Heart right ventricle (tissue), 16 donors: ENCODE results near the gene PSPC1. TPM values are rescaled to one million over a fixed set of nuclear protein-coding genes. Genes with fewer than 3 reads are reported as not detected.
A peak's percentile ranks its signal among the peaks of the same experiment; 100 is the strongest.

Source experiments
- ATAC-seq, 8 donors: fragments of 200-7000 bp; cut with Tn5 transposase; one replicate each; pipeline ENCODE4 v1.9.1; 2020; ENCODE audit warnings: mild to moderate bottlenecking in 8 of 8, moderate library complexity in 8 of 8, moderate number of reproducible peaks in 1 of 8
- DNase-seq, 2 donors: peaks; one replicate each; pipeline ENCODE4 v3.0.0-alpha.2; 2020
- H3K27ac ChIP-seq, 10 donors: fragments of 200-600 bp; sonication (generic) in 2 of 10; one replicate each; pipeline versions ENCODE4 v1.5.0 to v1.8.0; 2020 to 2022; ENCODE audit warnings: mild to moderate bottlenecking in 3 of 10
- H3K27me3 ChIP-seq, 7 donors: fragments of 200-600 bp; one replicate each; pipeline ENCODE4 v1.8.0; 2021 to 2022; ENCODE audit warnings: mild to moderate bottlenecking in 2 of 7
- H3K36me3 ChIP-seq, 9 donors: fragments of 200-600 bp; sonication (generic) in 1 of 9; one replicate each; pipeline versions ENCODE4 v1.5.0 to v1.8.0; 2020 to 2022; ENCODE audit warnings: mild to moderate bottlenecking in 2 of 9
- H3K4me1 ChIP-seq, 9 donors: fragments of 200-600 bp; sonication (generic) in 1 of 9; one replicate each; pipeline versions ENCODE4 v1.5.0 to v1.8.0; 2020 to 2022; ENCODE audit warnings: mild to moderate bottlenecking in 4 of 9
- H3K4me3 ChIP-seq, 10 donors: fragments of 200-600 bp; sonication (generic) in 2 of 10; one replicate each; pipeline versions ENCODE4 v1.5.0 to v1.8.0; 2020 to 2022; ENCODE audit warnings: mild to moderate bottlenecking in 7 of 10, moderate library complexity in 2 of 10
- H3K9me3 ChIP-seq, 11 donors: fragments of 200-600 bp in 10 of 11; sonication (generic) in 2 of 11; one replicate each; pipeline versions ENCODE4 v1.5.0 to v1.8.0; 2013 to 2022; ENCODE audit warnings: mild to moderate bottlenecking in 2 of 11, control low read depth in 1 of 11, moderate library complexity in 1 of 11
- WGBS, 2 donors: extraction: QIAGEN DNeasy Blood & Tissue Kit; methylation state at CpG; one replicate each; pipeline ENCODE4 v1.1.7; 2013; ENCODE audit warnings: inconsistent platforms in 1 of 2; 5-methylcytosine and 5-hydroxymethylcytosine counted together
- intact Hi-C, 10 donors: fragments of 100-400 bp; cut with DNase I; formaldehyde crosslinking; loops; one replicate each; pipeline versions ENCODE4 v1.11.1 to v1.14.2; 2022
- polyA plus RNA-seq, 2 donors: library from polyadenylated mRNA; stranded (reverse); fragments of 200-250 nt; gene quantifications; one replicate each; pipeline ENCODE4 v1.2.3, GENCODE V29; 2013
- total RNA-seq, 10 donors: library from RNA; stranded (reverse); fragmentation: NEBNext Ultra II Directional in 3 of 10; extraction: Animal tissue kit (Norgen Biotek cat#: 25700) in 3 of 10; gene quantifications; one replicate each; pipeline versions ENCODE4 v1.2.1 to v1.2.4, GENCODE V29; 2021 to 2023
- TF ChIP-seq, protein P1 (sequence below), 9 donors: fragments of 200-600 bp; sonication (generic) in 2 of 9; IDR thresholded peaks; one replicate each; pipeline versions ENCODE4 v1.5.0 to v1.8.0; 2021 to 2022; ENCODE audit warnings: antibody characterized with exemption in 9 of 9, mild to moderate bottlenecking in 5 of 9, moderate library complexity in 1 of 9
- donor health status: Arrhythmogenic right ventricular cardiomyopathy.
- donor health status: ischemic (EF 13 %, LVEDD 7.1; RV severe dilation, severe dysfunction).
- donor health status: healthy with polysubstance abuse.
- donor health status: DM: no; HTN: yes; CAD: no.
- donor health status: DM: no; HTN: no; CAD: no.
- donor health status: ischemic (EF 25% LVEDD 6.9; RV normal size, moderate dysfunction).
- donor health status: ischemic (EF 25% LVEDD 5.7; RV mildly dilated, moderate dysfunction).
- donor health status: healthy.
- donor health status: DM: yes; HTN: yes; CAD: no.
- donor health status: Ischemic cardiomyopathy.
- donor health status: ischemic (EF 35%, LVEDD 5.7; RV mildly dilated, moderate dysfunction).
- donor health status: nonischemic (EF 11% LVEDD 7.7; RV severe dilation, severe dysfunction).
- donor health status: DM: yes; HTN: yes; CAD: no.
- donor health status: PGD.
- donor health status: ischemic (EF 29% LVEDD 5.4; RV normal size, mild dysfunction).
- donor health status: nonischemic (EF 23%, LVEDD 6.1; RV moderate dilation, normal function).

The PSPC1 gene
- total and polyA plus RNA-seq, 12 donors, result 20.7 to 34.0 (median 25.6) TPM

- WGBS, 2 donors, result 88 to 94% methylated on average over 4 of the region's 4 CpGs
- H3K4me3 ChIP-seq, result no peak overlapping the region
- peaks cover 0 to 11% (median 0%) of the 10 kb centered on the region in 9 donors for H3K36me3 ChIP-seq
- no peak overlapping the region for H3K27ac ChIP-seq
- H3K4me1 ChIP-seq, result no peaks in the 10 kb centered on the region
- intact Hi-C loops, result no loop called here
- ATAC-seq (no peak), DNase-seq (no peak)
- H3K27me3 ChIP-seq, result no peaks in the 10 kb centered on the region
- TF ChIP-seq, protein P1, sequence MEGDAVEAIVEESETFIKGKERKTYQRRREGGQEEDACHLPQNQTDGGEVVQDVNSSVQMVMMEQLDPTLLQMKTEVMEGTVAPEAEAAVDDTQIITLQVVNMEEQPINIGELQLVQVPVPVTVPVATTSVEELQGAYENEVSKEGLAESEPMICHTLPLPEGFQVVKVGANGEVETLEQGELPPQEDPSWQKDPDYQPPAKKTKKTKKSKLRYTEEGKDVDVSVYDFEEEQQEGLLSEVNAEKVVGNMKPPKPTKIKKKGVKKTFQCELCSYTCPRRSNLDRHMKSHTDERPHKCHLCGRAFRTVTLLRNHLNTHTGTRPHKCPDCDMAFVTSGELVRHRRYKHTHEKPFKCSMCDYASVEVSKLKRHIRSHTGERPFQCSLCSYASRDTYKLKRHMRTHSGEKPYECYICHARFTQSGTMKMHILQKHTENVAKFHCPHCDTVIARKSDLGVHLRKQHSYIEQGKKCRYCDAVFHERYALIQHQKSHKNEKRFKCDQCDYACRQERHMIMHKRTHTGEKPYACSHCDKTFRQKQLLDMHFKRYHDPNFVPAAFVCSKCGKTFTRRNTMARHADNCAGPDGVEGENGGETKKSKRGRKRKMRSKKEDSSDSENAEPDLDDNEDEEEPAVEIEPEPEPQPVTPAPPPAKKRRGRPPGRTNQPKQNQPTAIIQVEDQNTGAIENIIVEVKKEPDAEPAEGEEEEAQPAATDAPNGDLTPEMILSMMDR (IDR thresholded peaks at IDR 0.05), result no peak
- H3K9me3 ChIP-seq, result no peaks in the 10 kb centered on the region
These were observed 27.4 kb upstream of the PSPC1 start for GRCh38 chr13:19810151-19810550.

DNA sequence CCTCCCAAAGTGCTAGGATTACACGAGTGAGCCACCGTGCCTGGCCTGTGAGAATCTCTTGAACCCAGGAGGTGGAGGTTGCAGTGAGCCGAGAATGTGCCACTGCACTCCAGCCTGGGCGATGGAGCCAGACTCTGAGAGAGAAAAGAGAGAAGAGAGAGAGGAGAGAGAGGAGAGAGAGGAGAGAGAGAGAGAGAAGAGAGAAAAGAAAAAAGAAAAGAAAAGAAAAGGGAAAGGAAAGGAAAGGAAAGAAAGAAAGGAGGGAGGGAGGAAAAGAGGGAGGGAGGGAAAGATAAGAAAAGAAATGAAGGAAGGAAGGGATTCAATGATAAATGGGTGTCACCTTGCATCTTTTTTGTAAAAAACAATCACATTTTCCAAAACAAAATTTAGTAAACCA, 23.0 kb upstream of the PSPC1 start:
- ATAC-seq (no peak), DNase-seq (no peak)
- no peak overlapping the region for H3K27ac ChIP-seq
- WGBS, 2 donors, result 89 to 97% methylated on average over 4 of the region's 4 CpGs
- no peaks in the 10 kb centered on the region for H3K9me3 ChIP-seq
- peaks cover 0 to 9% (median 0%) of the 10 kb centered on the region in 9 donors for H3K36me3 ChIP-seq
- TF ChIP-seq, protein P1 (IDR thresholded peaks at IDR 0.05), result no peak
- intact Hi-C loops, result no loop called here
- H3K4me1 ChIP-seq, result no peaks in the 10 kb centered on the region
- no peaks in the 10 kb centered on the region for H3K27me3 ChIP-seq
- H3K4me3 ChIP-seq, result no peak overlapping the region

- Histone ChIP-seq H3K27me3 (no peaks in the 10 kb centered on the region), H3K27ac (no peak overlapping the region), H3K4me1 (peaks cover 0 to 15% (median 0%) of the 10 kb centered on the region in 9 donors), H3K9me3 (no peaks in the 10 kb centered on the region), H3K36me3 (no peaks in the 10 kb centered on the region), H3K4me3 (no peak overlapping the region)
- DNase-seq, result no peak
- no peak for ATAC-seq
- intact Hi-C loops, result loop anchor here in 1 of 10 donors (10.0 kb wide), 1 partner anchor 149 kb away; no protein-coding TSS in a partner anchor
- 96 to 97% methylated on average over 7 of the region's 7 CpGs for WGBS, 2 donors
- TF ChIP-seq, protein P1 (IDR thresholded peaks at IDR 0.05), result no peak
These were observed 13.2 kb upstream of the PSPC1 start for GRCh38 chr13:19795956-19796355.

DNA sequence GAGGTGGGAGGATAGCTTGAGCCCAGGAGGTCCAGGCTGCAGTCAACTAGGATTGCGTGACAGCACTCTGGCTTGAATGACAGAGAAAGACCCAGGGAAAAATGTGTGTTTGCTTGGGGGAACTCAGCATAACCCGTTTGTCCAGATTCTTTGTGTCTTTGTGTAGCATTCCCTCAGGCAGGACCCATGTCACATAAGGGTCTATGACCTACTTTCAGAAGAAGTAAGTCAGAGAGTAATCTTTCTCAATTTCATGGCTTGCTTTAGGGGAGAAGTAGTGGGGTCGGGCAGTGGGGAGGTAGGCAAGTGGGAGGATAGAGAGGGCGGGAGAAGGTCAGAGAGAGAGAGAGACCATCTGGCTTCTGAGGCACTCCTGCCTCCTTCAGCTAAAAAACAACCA, 11.9 kb upstream of the PSPC1 start:
- Histone ChIP-seq H3K4me3 (no peak overlapping the region), H3K9me3 (no peaks in the 10 kb centered on the region), H3K36me3 (no peaks in the 10 kb centered on the region), H3K4me1 (peaks cover 0 to 15% (median 0%) of the 10 kb centered on the region in 9 donors), H3K27ac (peak overlapping the region in 1 of 10 donors; percentile 68), H3K27me3 (no peaks in the 10 kb centered on the region)
- WGBS, 2 donors, result 91 to 93% methylated on average over 4 of the region's 4 CpGs
- intact Hi-C loops, result loop anchor here in 1 of 10 donors (10.0 kb wide), 1 partner anchor 150 kb away; no protein-coding TSS in a partner anchor
- DNase-seq (no peak), ATAC-seq (no peak)
- TF ChIP-seq, protein P1 (IDR thresholded peaks at IDR 0.05), result no peak
